Osteoblast (primary cell): ENCODE results near the gene NPB. TPM values are rescaled to one million over a fixed set of nuclear protein-coding genes. Genes with fewer than 3 reads are reported as not detected.

ENCODE experiments used
- DNase-seq: peaks from one replicate; pipeline ENCODE4 v3.0.0; 2011; ENCODE audit warnings: low spot score, mixed read lengths; ENCODE audit not compliant: insufficient read length; ENCODE audit errors: missing footprints
- H2AFZ ChIP-seq: 2 replicates; pipeline ENCODE4 v1.6.0; 2011; ENCODE audit warnings: mild to moderate bottlenecking, low read length
- H3K27ac ChIP-seq: 2 replicates; pipeline ENCODE4 v1.5.1; 2011; ENCODE audit warnings: mild to moderate bottlenecking, low read depth, low read length, moderate library complexity
- H3K27me3 ChIP-seq: 2 replicates; pipeline ENCODE4 v1.6.0; 2012; ENCODE audit warnings: mild to moderate bottlenecking, control low read depth, inconsistent platforms, low read length, moderate library complexity; ENCODE audit not compliant: insufficient read depth
- H3K36me3 ChIP-seq: 2 replicates; pipeline ENCODE4 v1.5.1; 2011; ENCODE audit warnings: mild to moderate bottlenecking, low read length, control low read depth, moderate library complexity; ENCODE audit not compliant: insufficient read depth
- H3K4me1 ChIP-seq: 2 replicates; pipeline ENCODE4 v1.5.1; 2011; ENCODE audit warnings: mild to moderate bottlenecking, low read length, control low read depth, moderate library complexity; ENCODE audit not compliant: insufficient read depth
- H3K4me2 ChIP-seq: 2 replicates; pipeline ENCODE4 v1.6.0; 2011; ENCODE audit warnings: mild to moderate bottlenecking, low read length; ENCODE audit not compliant: insufficient read depth
- H3K4me3 ChIP-seq: fragments of 200-600 bp; sonication (generic); 3 replicates; pipeline ENCODE4 v1.5.1; 2012; ENCODE audit warnings: mild to moderate bottlenecking, low read length, inconsistent platforms; ENCODE audit not compliant: insufficient read depth
- H3K79me2 ChIP-seq: 2 replicates; pipeline ENCODE4 v1.6.0; 2012; ENCODE audit warnings: mild to moderate bottlenecking, low read length, control low read depth, inconsistent platforms; ENCODE audit not compliant: insufficient read depth
- H3K9me3 ChIP-seq: 2 replicates; pipeline ENCODE4 v1.5.1; 2011; ENCODE audit warnings: low read depth, low read length, control low read depth
- H4K20me1 ChIP-seq: 2 replicates; pipeline ENCODE4 v1.6.0; 2012; ENCODE audit warnings: mild to moderate bottlenecking, low read length, control low read depth; ENCODE audit not compliant: insufficient read depth
- total RNA-seq: library from RNA; depleted of rRNA; stranded (reverse); fragments of >200 nt; gene quantifications from 2 replicates; pipeline ENCODE4 v1.2.3, GENCODE V29; 2012
- TF ChIP-seq, protein P1 (sequence below): IDR thresholded peaks from 2 replicates; pipeline ENCODE4 v1.5.1; 2011; ENCODE audit warnings: mild to moderate bottlenecking, low read depth, low read length, moderate library complexity; ENCODE audit errors: extremely low read depth

NPB gene
- total RNA-seq, 1 donor, result under 0.01 TPM

GRCh38 chr17:81911277-81911961, 9.4 kb downstream of the NPB start, which contains the start of gene PCYT2:
Gene PCYT2, minus strand, starts transcription at chr17:81911399. Its CDS starts 44 bp downstream, at chr17:81911355.
- H3K79me2 ChIP-seq, result peaks cover 34% of the 10 kb centered on the region
- peak within 1 kb of the TSS; percentile 2 for H2AFZ ChIP-seq
- H3K4me3 ChIP-seq, result peak within 1 kb of the TSS; percentile 82
- H3K36me3 ChIP-seq, result peaks cover 47% of the 10 kb centered on the region
- TF ChIP-seq, protein P1, sequence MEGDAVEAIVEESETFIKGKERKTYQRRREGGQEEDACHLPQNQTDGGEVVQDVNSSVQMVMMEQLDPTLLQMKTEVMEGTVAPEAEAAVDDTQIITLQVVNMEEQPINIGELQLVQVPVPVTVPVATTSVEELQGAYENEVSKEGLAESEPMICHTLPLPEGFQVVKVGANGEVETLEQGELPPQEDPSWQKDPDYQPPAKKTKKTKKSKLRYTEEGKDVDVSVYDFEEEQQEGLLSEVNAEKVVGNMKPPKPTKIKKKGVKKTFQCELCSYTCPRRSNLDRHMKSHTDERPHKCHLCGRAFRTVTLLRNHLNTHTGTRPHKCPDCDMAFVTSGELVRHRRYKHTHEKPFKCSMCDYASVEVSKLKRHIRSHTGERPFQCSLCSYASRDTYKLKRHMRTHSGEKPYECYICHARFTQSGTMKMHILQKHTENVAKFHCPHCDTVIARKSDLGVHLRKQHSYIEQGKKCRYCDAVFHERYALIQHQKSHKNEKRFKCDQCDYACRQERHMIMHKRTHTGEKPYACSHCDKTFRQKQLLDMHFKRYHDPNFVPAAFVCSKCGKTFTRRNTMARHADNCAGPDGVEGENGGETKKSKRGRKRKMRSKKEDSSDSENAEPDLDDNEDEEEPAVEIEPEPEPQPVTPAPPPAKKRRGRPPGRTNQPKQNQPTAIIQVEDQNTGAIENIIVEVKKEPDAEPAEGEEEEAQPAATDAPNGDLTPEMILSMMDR, result no peak
- peak; percentile 100 for DNase-seq
- peak within 1 kb of the TSS; percentile 79 for H3K4me2 ChIP-seq
- peaks cover 35% of the 10 kb centered on the region for H4K20me1 ChIP-seq
- no peak within 1 kb of the TSS for H3K27ac ChIP-seq
- no peaks in the 10 kb centered on the region for H3K9me3 ChIP-seq
- H3K27me3 ChIP-seq, result no peaks in the 10 kb centered on the region
- peaks cover 9% of the 10 kb centered on the region for H3K4me1 ChIP-seq

- Histone ChIP-seq H3K27me3 (no peaks in the 10 kb centered on the region), H2AFZ (no peak overlapping the region), H4K20me1 (peaks cover 38% of the 10 kb centered on the region), H3K9me3 (no peaks in the 10 kb centered on the region), H3K27ac (no peak overlapping the region), H3K4me2 (no peak overlapping the region), H3K36me3 (peaks cover 47% of the 10 kb centered on the region), H3K79me2 (peaks cover 37% of the 10 kb centered on the region), H3K4me3 (no peak overlapping the region), H3K4me1 (peaks cover 14% of the 10 kb centered on the region)
- TF ChIP-seq, protein P1, result no peak
- no peak for DNase-seq
Observed at GRCh38 chr17:81911969-81912368, 9.9 kb downstream of the NPB start.

- peaks cover 20% of the 10 kb centered on the region for H3K4me1 ChIP-seq
- H3K36me3 ChIP-seq, result peaks cover 47% of the 10 kb centered on the region
- no peak overlapping the region for H3K4me3 ChIP-seq
- peaks cover 44% of the 10 kb centered on the region for H3K79me2 ChIP-seq
- H3K27me3 ChIP-seq, result no peaks in the 10 kb centered on the region
- DNase-seq, result no peak
- TF ChIP-seq, protein P1, result no peak
- H4K20me1 ChIP-seq, result peaks cover 44% of the 10 kb centered on the region
- H3K4me2 ChIP-seq, result no peak overlapping the region
- H3K27ac ChIP-seq, result no peak overlapping the region
- no peaks in the 10 kb centered on the region for H3K9me3 ChIP-seq
- H2AFZ ChIP-seq, result no peak overlapping the region
Observed at GRCh38 chr17:81912441-81913309, 10.6 kb downstream of the NPB start.
